Smooth muscle cell (in vitro differentiated cells): ENCODE results near the gene PIGU. TPM values are rescaled to one million over a fixed set of nuclear protein-coding genes. Genes with fewer than 3 reads are reported as not detected.
A peak's percentile ranks its signal among the peaks of the same experiment; 100 is the strongest.

ENCODE experiments used
- DNase-seq: peaks from one replicate; lab custom pipeline; 2025; ENCODE audit not compliant: unreplicated experiment; lab: John Stamatoyannopoulos, UW
- H2AFZ ChIP-seq: fragments of 200-600 bp; sonication (generic); 2 replicates; pipeline ENCODE4 v1.6.0; 2016; ENCODE audit warnings: antibody characterized with exemption, low read depth, mild to moderate bottlenecking
- H3F3A ChIP-seq: fragments of 200-600 bp; sonication (generic); 2 replicates; pipeline ENCODE4 v1.6.0; 2017; ENCODE audit warnings: antibody characterized with exemption, low read depth
- H3K27ac ChIP-seq: fragments of 200-600 bp; sonication (generic); 2 replicates; pipeline ENCODE4 v1.5.1; 2016; ENCODE audit warnings: low read depth, mild to moderate bottlenecking
- H3K27me3 ChIP-seq: fragments of 200-600 bp; sonication (generic); 2 replicates; pipeline ENCODE4 v1.6.1; 2016; ENCODE audit warnings: low read depth, mild to moderate bottlenecking
- H3K36me3 ChIP-seq: fragments of 200-600 bp; sonication (generic); 2 replicates; pipeline ENCODE4 v1.5.1; 2016; ENCODE audit warnings: low read depth
- H3K4me1 ChIP-seq: fragments of 200-600 bp; sonication (generic); 2 replicates; pipeline ENCODE4 v1.5.1; 2016; ENCODE audit warnings: low read depth
- H3K4me2 ChIP-seq: fragments of 200-600 bp; sonication (generic); 2 replicates; pipeline ENCODE4 v1.6.0; 2016; ENCODE audit warnings: mild to moderate bottlenecking
- H3K4me3 ChIP-seq: fragments of 200-600 bp; sonication (generic); 2 replicates; pipeline ENCODE4 v1.5.1; 2016; ENCODE audit warnings: mild to moderate bottlenecking
- H3K79me2 ChIP-seq: fragments of 200-600 bp; sonication (generic); 2 replicates; pipeline ENCODE4 v1.6.0; 2016; ENCODE audit warnings: low read depth, mild to moderate bottlenecking
- H3K9ac ChIP-seq: fragments of 200-600 bp; sonication (generic); 2 replicates; pipeline ENCODE4 v1.6.0; 2016; ENCODE audit warnings: low read depth
- H3K9me3 ChIP-seq: fragments of 200-600 bp; sonication (generic); replicated peaks from 2 replicates; pipeline ENCODE4 v1.5.1; 2016; ENCODE audit warnings: low read depth
- H4K20me1 ChIP-seq: fragments of 200-600 bp; sonication (generic); 2 replicates; pipeline ENCODE4 v1.6.0; 2016; ENCODE audit warnings: low read depth
- WGBS: methylation state at CpG from one replicate; pipeline ENCODE4 v1.1.7; 2016; ENCODE audit warnings: low lambda C conversion rate; 5-methylcytosine and 5-hydroxymethylcytosine counted together
- polyA plus RNA-seq: library from polyadenylated mRNA; unstranded; fragments of >200 nt; fragmentation: Nextera tagmentation; extraction: Ambion mirVana; gene quantifications from 2 replicates; pipeline ENCODE4 v1.2.1, GENCODE V29; 2016
- total RNA-seq: library from RNA; depleted of rRNA; stranded (reverse); fragments of >200 nt; gene quantifications from 2 replicates; pipeline ENCODE4 v1.2.3, GENCODE V29; 2014
- TF ChIP-seq, protein P1 (sequence below): fragments of 200-600 bp; sonication (generic); IDR thresholded peaks from 2 replicates; pipeline ENCODE4 v1.5.1; 2017; ENCODE audit warnings: borderline replicate concordance, mild to moderate bottlenecking, antibody characterized with exemption; ENCODE audit not compliant: insufficient read depth, poor library complexity, severe bottlenecking

The PIGU gene
- total and polyA plus RNA-seq, 2 experiments from 2014 or later = 46.5 to 50.2 TPM

DNA sequence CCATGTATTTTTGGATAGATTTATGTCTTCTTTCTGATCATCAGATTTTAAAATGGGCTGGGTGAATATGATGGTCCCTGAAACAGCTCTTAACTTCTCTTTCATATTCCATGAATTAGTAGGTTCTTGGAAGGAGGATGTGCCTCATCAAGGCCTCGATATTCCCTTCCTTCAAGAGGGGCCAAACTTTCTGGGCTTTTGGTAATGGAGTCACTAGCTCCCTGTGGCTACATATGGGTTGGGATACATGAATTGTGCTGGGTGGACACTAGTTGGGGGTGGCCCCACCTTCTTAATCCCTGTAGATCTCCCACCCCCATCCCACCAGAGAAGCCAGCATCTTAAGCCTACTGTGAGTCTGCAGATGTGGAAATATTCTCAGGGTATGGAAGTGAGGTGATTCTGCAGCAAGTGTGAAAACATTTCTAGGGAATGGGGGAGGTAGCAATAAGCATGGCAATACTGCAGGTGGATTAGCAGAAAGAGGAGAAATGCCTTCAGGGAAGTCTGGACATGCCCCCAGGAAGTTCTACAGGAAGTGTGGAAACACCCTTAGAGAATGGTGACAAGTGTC, 29.5 kb upstream of the PIGU start:
- no peaks in the 10 kb centered on the region for H3K9me3 ChIP-seq
- 88% methylated on average over 1 of the region's 1 CpG for WGBS
- TF ChIP-seq, protein P1, sequence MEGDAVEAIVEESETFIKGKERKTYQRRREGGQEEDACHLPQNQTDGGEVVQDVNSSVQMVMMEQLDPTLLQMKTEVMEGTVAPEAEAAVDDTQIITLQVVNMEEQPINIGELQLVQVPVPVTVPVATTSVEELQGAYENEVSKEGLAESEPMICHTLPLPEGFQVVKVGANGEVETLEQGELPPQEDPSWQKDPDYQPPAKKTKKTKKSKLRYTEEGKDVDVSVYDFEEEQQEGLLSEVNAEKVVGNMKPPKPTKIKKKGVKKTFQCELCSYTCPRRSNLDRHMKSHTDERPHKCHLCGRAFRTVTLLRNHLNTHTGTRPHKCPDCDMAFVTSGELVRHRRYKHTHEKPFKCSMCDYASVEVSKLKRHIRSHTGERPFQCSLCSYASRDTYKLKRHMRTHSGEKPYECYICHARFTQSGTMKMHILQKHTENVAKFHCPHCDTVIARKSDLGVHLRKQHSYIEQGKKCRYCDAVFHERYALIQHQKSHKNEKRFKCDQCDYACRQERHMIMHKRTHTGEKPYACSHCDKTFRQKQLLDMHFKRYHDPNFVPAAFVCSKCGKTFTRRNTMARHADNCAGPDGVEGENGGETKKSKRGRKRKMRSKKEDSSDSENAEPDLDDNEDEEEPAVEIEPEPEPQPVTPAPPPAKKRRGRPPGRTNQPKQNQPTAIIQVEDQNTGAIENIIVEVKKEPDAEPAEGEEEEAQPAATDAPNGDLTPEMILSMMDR = no peak
- H3K9ac ChIP-seq = no peak overlapping the region
- no peak for DNase-seq
- no peak overlapping the region for H3K27ac ChIP-seq
- no peak overlapping the region for H3K4me3 ChIP-seq
- H2AFZ ChIP-seq = no peak overlapping the region
- H3K79me2 ChIP-seq = no peaks in the 10 kb centered on the region
- no peak overlapping the region for H3K4me2 ChIP-seq
- peaks cover 9% of the 10 kb centered on the region for H3K4me1 ChIP-seq
- no peaks in the 10 kb centered on the region for H3K36me3 ChIP-seq
- peaks cover 29% of the 10 kb centered on the region for H4K20me1 ChIP-seq
- H3K27me3 ChIP-seq = no peaks in the 10 kb centered on the region
- no peaks in the 10 kb centered on the region for H3F3A ChIP-seq

DNA sequence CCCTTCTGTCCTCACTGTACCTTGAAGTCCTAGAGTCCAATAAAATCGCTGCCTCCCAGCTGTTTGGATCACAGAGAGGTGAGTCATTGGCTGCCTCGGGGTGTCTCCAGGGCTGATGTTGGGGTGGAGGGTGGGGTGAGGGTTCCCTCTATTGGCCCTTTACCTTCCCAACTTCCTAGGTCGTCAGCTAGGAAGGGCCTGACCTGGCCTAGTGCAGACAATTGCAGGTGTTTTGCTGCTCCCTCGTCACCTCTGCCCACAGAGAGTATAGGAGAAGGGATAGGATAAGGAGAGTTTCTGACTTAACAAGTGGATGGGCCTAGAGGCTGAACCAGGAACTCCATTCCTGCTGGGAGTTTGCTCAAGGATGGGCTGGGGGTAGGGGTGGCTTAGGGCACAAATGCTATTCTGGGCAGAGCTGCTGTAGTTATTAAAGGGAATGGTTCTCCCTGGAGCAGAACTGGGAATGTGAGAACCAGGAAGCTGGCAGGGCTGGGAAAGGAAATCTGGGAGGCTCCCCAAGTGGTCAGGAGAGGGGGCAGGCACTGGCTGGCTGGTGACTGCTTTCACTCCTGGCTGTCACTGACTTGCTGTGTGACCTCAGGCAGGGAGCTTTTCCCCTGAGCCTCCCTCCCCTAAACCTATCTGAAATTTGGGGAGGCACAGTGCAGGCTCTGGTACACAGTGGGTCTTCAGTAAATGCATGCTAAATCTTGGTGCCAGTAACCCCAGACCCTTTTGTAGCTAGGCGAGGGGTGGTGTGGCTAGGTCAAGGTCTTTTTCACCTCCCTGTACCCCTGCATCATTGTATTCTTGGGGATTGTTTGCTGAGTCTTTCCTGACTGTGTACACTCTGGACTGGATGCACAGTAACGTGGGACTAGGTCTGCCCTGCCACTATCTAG, 28.8 kb upstream of the PIGU start:
- H3K4me1 ChIP-seq = peaks cover 9% of the 10 kb centered on the region
- H3K27me3 ChIP-seq = no peaks in the 10 kb centered on the region
- H3K36me3 ChIP-seq = no peaks in the 10 kb centered on the region
- no peak for DNase-seq
- H3F3A ChIP-seq = no peaks in the 10 kb centered on the region
- H4K20me1 ChIP-seq = peaks cover 28% of the 10 kb centered on the region
- H3K79me2 ChIP-seq = no peaks in the 10 kb centered on the region
- H3K4me2 ChIP-seq = peak overlapping the region; percentile 91
- TF ChIP-seq, protein P1 = no peak
- no peak overlapping the region for H3K9ac ChIP-seq
- peak overlapping the region; percentile 100 for H3K27ac ChIP-seq
- no peaks in the 10 kb centered on the region for H3K9me3 ChIP-seq
- H2AFZ ChIP-seq = no peak overlapping the region
- no peak overlapping the region for H3K4me3 ChIP-seq
- WGBS = 70% methylated on average over 6 of the region's 6 CpGs

DNA sequence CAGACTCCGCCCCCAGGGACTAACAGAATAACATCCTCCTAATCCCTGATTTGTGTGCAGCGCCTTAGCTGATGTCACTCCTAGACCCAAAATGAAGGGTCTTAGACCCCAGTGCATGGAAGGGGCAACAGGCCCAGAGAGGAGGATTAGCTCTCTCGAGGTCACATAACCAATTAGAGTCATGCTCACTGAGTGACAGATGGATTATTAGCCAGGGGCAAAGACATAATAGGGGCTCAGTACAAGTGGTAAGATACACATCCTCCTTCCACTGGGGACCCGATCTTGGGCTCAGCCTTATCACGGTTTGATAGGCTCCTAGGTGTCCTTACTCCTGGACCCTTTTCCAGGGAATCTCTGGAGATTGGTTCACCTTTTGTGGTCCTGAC, 28.1 kb upstream of the PIGU start:
- 34% methylated on average over 5 of the region's 5 CpGs for WGBS
- H3K4me3 ChIP-seq = peak overlapping the region; percentile 99
- H3K4me1 ChIP-seq = peaks cover 6% of the 10 kb centered on the region
- no peak overlapping the region for H2AFZ ChIP-seq
- H4K20me1 ChIP-seq = peaks cover 21% of the 10 kb centered on the region
- peak overlapping the region; percentile 100 for H3K27ac ChIP-seq
- H3K27me3 ChIP-seq = no peaks in the 10 kb centered on the region
- H3K9me3 ChIP-seq = no peaks in the 10 kb centered on the region
- H3K4me2 ChIP-seq = peak overlapping the region; percentile 91
- TF ChIP-seq, protein P1 = no peak
- DNase-seq = no peak
- no peaks in the 10 kb centered on the region for H3F3A ChIP-seq
- no peaks in the 10 kb centered on the region for H3K36me3 ChIP-seq
- no peaks in the 10 kb centered on the region for H3K79me2 ChIP-seq
- peak overlapping the region; percentile 100 for H3K9ac ChIP-seq
